HG02884 (cell line): ENCODE measurements around the gene PIK3R5.
"Not testable (repeated sequence)": the region's sequence is repeated elsewhere in the genome, so short reads cannot be mapped to it uniquely, and the experiment has no call there.

Source experiments
- ATAC-seq: cut with Tn5 transposase; IDR thresholded peaks from one replicate; pipeline ENCODE4 v1.9.1; 2021; ENCODE audit warnings: mild to moderate bottlenecking, moderate library complexity; ENCODE audit not compliant: unreplicated experiment

The PIK3R5 gene

GRCh38 chr17:8965394-8966168 lies at the start of gene PIK3R5:
Gene PIK3R5 (minus strand): TSS chr17:8965707. CDS start chr17:8911494, 54,213 bp downstream.
- peak; percentile 49 for ATAC-seq

- no peak for ATAC-seq
Observed at GRCh38 chr17:9011001-9011400, 45.5 kb upstream of the PIK3R5 start.

- no peak for ATAC-seq
Observed at GRCh38 chr17:9009737-9010136, 44.2 kb upstream of the PIK3R5 start.

GRCh38 chr17:9009096-9009495 lies 43.6 kb upstream of the PIK3R5 start:
- ATAC-seq: no peak

GRCh38 chr17:9007052-9007714 lies 41.7 kb upstream of the PIK3R5 start:
- no peak for ATAC-seq

GRCh38 chr17:9006175-9006767 lies 40.8 kb upstream of the PIK3R5 start:
- ATAC-seq: no peak

- ATAC-seq: no peak
Observed at GRCh38 chr17:9004961-9005285, 39.4 kb upstream of the PIK3R5 start.

- no peak for ATAC-seq
Observed at GRCh38 chr17:9004132-9004960, 38.8 kb upstream of the PIK3R5 start.

- ATAC-seq: no peak
Observed at GRCh38 chr17:9003355-9004131, 38.0 kb upstream of the PIK3R5 start.

- ATAC-seq: no peak
Observed at GRCh38 chr17:9002606-9003354, 37.3 kb upstream of the PIK3R5 start.

- no peak for ATAC-seq
Observed at GRCh38 chr17:9002227-9002605, 36.7 kb upstream of the PIK3R5 start.

GRCh38 chr17:9001559-9001958 lies 36.1 kb upstream of the PIK3R5 start:
- no peak for ATAC-seq

- no peak for ATAC-seq
Observed at GRCh38 chr17:8997994-8998628, 32.6 kb upstream of the PIK3R5 start.

- ATAC-seq: no peak
Observed at GRCh38 chr17:8995711-8996110, 30.2 kb upstream of the PIK3R5 start.

GRCh38 chr17:8994319-8994718 lies 28.8 kb upstream of the PIK3R5 start:
- no peak for ATAC-seq

GRCh38 chr17:8991514-8992285 lies 26.2 kb upstream of the PIK3R5 start:
- no peak for ATAC-seq

GRCh38 chr17:8988263-8988935 lies 22.9 kb upstream of the PIK3R5 start:
- not testable (repeated sequence) for ATAC-seq

- ATAC-seq: no peak
Observed at GRCh38 chr17:8986295-8986694, 20.8 kb upstream of the PIK3R5 start.
